ENCODE data around the gene TXNDC16. TPM values are rescaled to one million over a fixed set of nuclear protein-coding genes. Genes with fewer than 3 reads are reported as not detected.

The TXNDC16 gene
- total and polyA plus RNA-seq, 7 experiments from 2014 or later: 2.0 to 15.8 (median 7.3) TPM

DNA sequence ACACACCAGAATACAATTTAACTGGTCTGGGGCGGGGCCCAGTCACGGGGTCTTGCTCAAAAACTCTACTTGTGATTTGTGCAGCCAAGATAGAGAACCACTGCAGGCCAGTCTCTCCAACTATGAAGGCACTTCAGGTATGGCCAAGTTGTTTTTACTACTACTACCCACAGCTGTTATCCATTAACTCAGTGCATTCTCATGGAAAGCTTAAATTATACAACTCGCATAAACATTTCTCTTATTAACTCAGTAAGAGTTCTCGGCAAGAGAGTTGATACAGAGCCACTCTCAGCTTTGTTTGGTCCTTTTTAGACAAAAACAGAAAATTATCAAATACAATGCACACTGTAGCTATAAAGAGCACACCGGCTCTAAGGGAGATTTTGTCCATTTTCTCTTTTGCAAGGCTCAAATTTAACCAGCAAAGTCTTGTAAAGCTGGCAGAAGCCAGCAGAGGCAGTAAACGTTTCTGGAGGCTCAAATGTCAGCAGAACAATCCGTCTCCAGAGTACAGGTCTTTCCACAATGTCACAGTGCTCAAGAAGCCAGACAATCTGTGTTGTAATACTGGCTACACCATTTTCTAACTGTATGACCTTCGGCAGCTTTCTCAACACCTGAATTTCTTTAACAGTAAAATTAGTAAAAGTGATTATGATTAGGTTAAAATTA, 152.2 kb downstream of the TXNDC16 start:
- POLR2A ChIA-PET: interaction anchor here (0.6 kb wide), 1 partner anchor 12 kb away, joined by 4 read pairs; no protein-coding TSS in a partner anchor
- Mint-ChIP-seq H3K27ac (peak overlapping the region in 3 of 9 donors; percentile 10 to 85 (median 37)), H3K27me3 (peaks cover 0 to 4% (median 1%) of the 10 kb centered on the region in 5 donors), H3K4me1 (peaks cover 35 to 79% (median 55%) of the 10 kb centered on the region in 7 donors), H3K36me3 (peaks cover 0 to 64% (median 1%) of the 10 kb centered on the region in 5 donors), H3K4me3 (peak overlapping the region in 4 of 10 donors; percentile 10 to 64 (median 50)), H3K9me3 (peaks cover 0 to 30% (median 0%) of the 10 kb centered on the region in 11 donors)
- Histone ChIP-seq H3K4me1 (ENCODE audit: control insufficient read depth in 2 of 2, insufficient read depth in 2 of 2, low read length in 2 of 2) (peaks cover 40 to 41% of the 10 kb centered on the region in 2 donors), H3K36me3 (ENCODE audit: control insufficient read depth in 2 of 3, insufficient read depth in 3 of 3, low read length in 3 of 3) (no peaks in the 10 kb centered on the region), H3K27me3 (ENCODE audit: control insufficient read depth in 2 of 2, insufficient read depth in 2 of 2, low read length in 2 of 2) (no peaks in the 10 kb centered on the region), H3K4me3 (ENCODE audit: low read length) (no peak overlapping the region), H3K9me3 (ENCODE audit: control insufficient read depth in 2 of 3, low read length in 3 of 3) (no peaks in the 10 kb centered on the region), H3K27ac (ENCODE audit: low read depth, low read length) (no peak overlapping the region)
- CTCF ChIA-PET: interaction anchor here (1.1 kb wide), 1 partner anchor 13 kb away, joined by 3 read pairs; no protein-coding TSS in a partner anchor
- DNase-seq: no peak
- ATAC-seq: no peak
- intact Hi-C loops (cut with micrococcal nuclease): loop anchor here (2.0 to 5.0 kb wide), 5 partner anchors 48 to 152 kb away; partner anchors contain the start of genes GPR137C (in 1 of the 2), PTGER2 (in 1 of the 2) and TXNDC16 (in 1 of the 2)

DNA sequence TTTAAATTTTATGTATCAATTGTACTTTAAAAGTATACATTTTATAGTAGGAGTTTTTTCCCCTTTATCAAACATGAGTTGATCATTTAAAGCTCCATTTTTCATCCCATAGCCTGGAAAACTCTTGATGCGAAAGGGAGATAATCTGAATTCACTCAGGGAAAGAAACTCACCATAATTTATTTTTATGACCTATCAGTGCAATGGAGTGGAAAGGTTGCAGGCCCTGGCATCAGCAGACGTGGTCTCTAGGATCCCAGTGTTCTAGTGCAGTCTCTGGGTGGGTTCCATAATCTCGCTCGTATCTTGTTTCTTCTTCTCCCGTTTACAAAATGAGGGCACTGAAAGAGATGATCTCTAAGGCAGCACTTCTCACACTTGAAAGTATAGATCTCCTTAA, 153.2 kb downstream of the TXNDC16 start:
- Mint-ChIP-seq H3K36me3 (peaks cover 0 to 60% (median 3%) of the 10 kb centered on the region in 5 donors), H3K27ac (peak overlapping the region in 1 of 9 donors; percentile 39), H3K9me3 (peaks cover 0 to 22% (median 1%) of the 10 kb centered on the region in 11 donors), H3K4me1 (peaks cover 34 to 75% (median 47%) of the 10 kb centered on the region in 7 donors), H3K4me3 (no peak overlapping the region), H3K27me3 (peaks cover 0 to 4% (median 0%) of the 10 kb centered on the region in 5 donors)
- DNase-seq (no peak), ATAC-seq (no peak)
- Histone ChIP-seq H3K4me1 (ENCODE audit: control insufficient read depth in 2 of 2, insufficient read depth in 2 of 2, low read length in 2 of 2) (peaks cover 40 to 41% of the 10 kb centered on the region in 2 donors), H3K9me3 (ENCODE audit: control insufficient read depth in 2 of 3, low read length in 3 of 3) (no peaks in the 10 kb centered on the region), H3K36me3 (ENCODE audit: control insufficient read depth in 2 of 3, insufficient read depth in 3 of 3, low read length in 3 of 3) (no peaks in the 10 kb centered on the region), H3K27me3 (ENCODE audit: control insufficient read depth in 2 of 2, insufficient read depth in 2 of 2, low read length in 2 of 2) (no peaks in the 10 kb centered on the region), H3K4me3 (ENCODE audit: low read length) (no peak overlapping the region), H3K27ac (ENCODE audit: low read depth, low read length) (no peak overlapping the region)
- CTCF ChIA-PET: no interaction called here
- POLR2A ChIA-PET: no interaction called here
- intact Hi-C loops (cut with micrococcal nuclease): no loop called here

DNA sequence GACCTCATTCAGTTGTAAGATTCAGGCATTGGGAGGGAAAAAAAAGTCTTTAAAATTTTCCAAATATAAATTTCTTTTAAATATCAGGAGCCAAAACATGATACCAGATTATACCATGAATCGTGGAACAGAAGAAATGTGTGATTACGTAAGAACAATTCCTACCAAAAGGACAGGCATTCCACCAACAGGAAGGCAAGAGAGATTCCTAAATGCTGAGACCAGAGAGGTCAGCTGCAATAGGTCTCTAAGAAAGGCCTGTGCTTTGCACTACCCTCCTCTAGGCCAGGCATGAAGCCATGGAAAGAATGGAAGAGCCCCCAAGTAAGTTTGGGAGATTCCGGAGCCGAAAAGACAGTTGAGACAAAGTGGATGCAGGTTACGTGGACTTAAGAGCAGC, 154.5 kb downstream of the TXNDC16 start:
- intact Hi-C loops (cut with micrococcal nuclease): loop anchor here in 1 of 2 donors (1.0 kb wide), 1 partner anchor 85 kb away; no protein-coding TSS in a partner anchor
- Mint-ChIP-seq H3K27ac (peak overlapping the region in 1 of 9 donors; percentile 26), H3K9me3 (peaks cover 0 to 24% (median 1%) of the 10 kb centered on the region in 11 donors), H3K27me3 (peaks cover 0 to 4% (median 0%) of the 10 kb centered on the region in 5 donors), H3K4me1 (peaks cover 32 to 70% (median 35%) of the 10 kb centered on the region in 7 donors), H3K4me3 (no peak overlapping the region), H3K36me3 (peaks cover 0 to 60% (median 3%) of the 10 kb centered on the region in 5 donors)
- Histone ChIP-seq H3K4me1 (ENCODE audit: control insufficient read depth in 2 of 2, insufficient read depth in 2 of 2, low read length in 2 of 2) (peaks cover 32 to 34% of the 10 kb centered on the region in 2 donors), H3K4me3 (ENCODE audit: low read length) (no peak overlapping the region), H3K36me3 (ENCODE audit: control insufficient read depth in 2 of 3, insufficient read depth in 3 of 3, low read length in 3 of 3) (no peaks in the 10 kb centered on the region), H3K9me3 (ENCODE audit: control insufficient read depth in 2 of 3, low read length in 3 of 3) (no peaks in the 10 kb centered on the region), H3K27me3 (ENCODE audit: control insufficient read depth in 2 of 2, insufficient read depth in 2 of 2, low read length in 2 of 2) (no peaks in the 10 kb centered on the region), H3K27ac (ENCODE audit: low read depth, low read length) (no peak overlapping the region)
- DNase-seq: no peak
- CTCF ChIA-PET: no interaction called here
- POLR2A ChIA-PET: no interaction called here
- ATAC-seq: no peak

DNA sequence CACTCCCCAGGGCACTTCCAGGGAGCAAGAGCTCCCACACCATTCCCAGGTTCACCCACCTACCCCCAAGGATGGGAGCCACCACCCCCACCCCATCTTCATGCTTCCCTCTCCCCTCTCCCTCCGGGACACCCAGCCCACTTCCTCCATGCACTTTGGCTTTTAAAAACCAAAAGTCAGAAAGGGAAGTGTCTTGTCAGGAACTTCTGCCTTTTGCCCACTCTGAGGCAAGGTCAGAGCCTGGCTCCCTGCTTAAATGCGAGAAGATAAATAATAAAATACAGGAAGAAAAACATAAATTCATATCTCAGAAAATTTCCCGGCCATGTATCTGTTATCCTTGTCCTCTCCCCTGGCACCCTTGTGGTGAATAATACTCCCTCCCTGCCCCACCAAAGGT, 156.6 kb downstream of the TXNDC16 start:
- peaks cover 0 to 4% (median 0%) of the 10 kb centered on the region in 5 donors for H3K27me3 Mint-ChIP-seq
- Histone ChIP-seq H3K4me1 (ENCODE audit: control insufficient read depth in 2 of 2, insufficient read depth in 2 of 2, low read length in 2 of 2) (peaks cover 16 to 17% of the 10 kb centered on the region in 2 donors), H3K27ac (ENCODE audit: low read depth, low read length) (no peak overlapping the region), H3K36me3 (ENCODE audit: control insufficient read depth in 2 of 3, insufficient read depth in 3 of 3, low read length in 3 of 3) (no peaks in the 10 kb centered on the region), H3K4me3 (ENCODE audit: low read length) (no peak overlapping the region), H3K27me3 (ENCODE audit: control insufficient read depth in 2 of 2, insufficient read depth in 2 of 2, low read length in 2 of 2) (no peaks in the 10 kb centered on the region), H3K9me3 (ENCODE audit: control insufficient read depth in 2 of 3, low read length in 3 of 3) (no peaks in the 10 kb centered on the region)
- H3K36me3 Mint-ChIP-seq: peaks cover 0 to 64% (median 3%) of the 10 kb centered on the region in 5 donors
- intact Hi-C loops (cut with micrococcal nuclease): no loop called here
- H3K4me3 Mint-ChIP-seq: no peak overlapping the region
- POLR2A ChIA-PET: no interaction called here
- H3K4me1 Mint-ChIP-seq: peaks cover 11 to 49% (median 14%) of the 10 kb centered on the region in 7 donors
- DNase-seq: no peak
- H3K27ac Mint-ChIP-seq: peak overlapping the region in 1 of 9 donors; percentile 18
- CTCF ChIA-PET: no interaction called here
- ATAC-seq: peak; percentile 54
- peaks cover 0 to 30% (median 3%) of the 10 kb centered on the region in 11 donors for H3K9me3 Mint-ChIP-seq

DNA sequence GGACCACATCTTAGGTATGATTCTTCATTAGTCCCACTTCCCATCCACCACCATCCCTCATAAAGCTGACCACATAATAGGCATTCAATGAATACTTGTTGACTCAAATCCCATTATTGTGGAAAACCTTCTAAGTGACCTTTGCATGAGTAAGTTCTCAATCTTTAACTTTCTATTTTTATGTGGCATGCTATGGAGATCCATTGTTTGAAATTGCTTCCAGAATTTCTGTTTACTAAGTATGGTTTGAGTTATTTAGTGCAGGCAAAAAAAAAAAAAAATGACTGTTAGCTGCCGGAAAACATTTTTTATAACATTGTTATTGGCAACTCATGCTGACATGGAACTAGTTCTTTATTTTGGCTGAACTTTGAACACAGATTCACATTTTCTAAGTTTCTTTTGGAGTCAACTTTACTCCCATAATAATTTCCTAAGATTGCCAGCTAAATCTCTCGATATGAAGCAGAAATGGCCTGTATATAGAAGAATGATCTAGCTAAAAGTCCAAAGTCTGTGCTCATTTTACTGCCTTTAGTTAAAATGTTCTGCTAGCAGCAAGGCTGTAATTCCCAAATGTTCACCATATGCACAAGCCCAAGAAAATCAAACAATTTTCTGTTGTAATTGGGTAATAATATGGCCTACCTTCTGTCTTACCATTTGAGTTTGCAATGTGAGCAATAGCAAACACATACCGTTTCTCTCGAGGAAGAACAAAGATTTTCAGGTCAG, 160.3 kb downstream of the TXNDC16 start:
- no peak for DNase-seq
- H3K36me3 Mint-ChIP-seq: peaks cover 0 to 53% (median 3%) of the 10 kb centered on the region in 5 donors
- Histone ChIP-seq H3K27me3 (ENCODE audit: control insufficient read depth in 2 of 2, insufficient read depth in 2 of 2, low read length in 2 of 2) (no peaks in the 10 kb centered on the region), H3K4me1 (ENCODE audit: control insufficient read depth in 2 of 2, insufficient read depth in 2 of 2, low read length in 2 of 2) (no peaks in the 10 kb centered on the region), H3K36me3 (ENCODE audit: control insufficient read depth in 2 of 3, insufficient read depth in 3 of 3, low read length in 3 of 3) (no peaks in the 10 kb centered on the region), H3K27ac (ENCODE audit: low read depth, low read length) (no peak overlapping the region), H3K4me3 (ENCODE audit: low read length) (no peak overlapping the region), H3K9me3 (ENCODE audit: control insufficient read depth in 2 of 3, low read length in 3 of 3) (no peaks in the 10 kb centered on the region)
- no peak overlapping the region for H3K27ac Mint-ChIP-seq
- peaks cover 0 to 27% (median 0%) of the 10 kb centered on the region in 7 donors for H3K4me1 Mint-ChIP-seq
- H3K27me3 Mint-ChIP-seq: peaks cover 0 to 6% (median 2%) of the 10 kb centered on the region in 5 donors
- POLR2A ChIA-PET: no interaction called here
- H3K9me3 Mint-ChIP-seq: peaks cover 0 to 28% (median 4%) of the 10 kb centered on the region in 11 donors
- intact Hi-C loops (cut with micrococcal nuclease): no loop called here
- no peak overlapping the region for H3K4me3 Mint-ChIP-seq
- ATAC-seq: no peak
- CTCF ChIA-PET: interaction anchor here (0.8 kb wide), 1 partner anchor 91 kb away, joined by 3 read pairs; no protein-coding TSS in a partner anchor
